Lung microvascular endothelial cell (primary cell): ENCODE measurements around the gene HIPK2. TPM values are rescaled to one million over a fixed set of nuclear protein-coding genes. Genes with fewer than 3 reads are reported as not detected.
A peak's percentile ranks its signal among the peaks of the same experiment; 100 is the strongest.

Experiments
- DNase-seq, 2 donors: peaks; one replicate each; pipeline versions ENCODE4 v3.0.0 to v3.0.0-alpha.2; 2010; ENCODE audit warnings: low read depth in 2 of 2
- total RNA-seq: library from RNA; depleted of rRNA; stranded (reverse); fragments of >200 nt; gene quantifications from 2 replicates; pipeline ENCODE4 v1.2.1, GENCODE V29; 2014

HIPK2 gene
- 7.8 and 10.9 TPM in 2 replicates for total RNA-seq

DNA sequence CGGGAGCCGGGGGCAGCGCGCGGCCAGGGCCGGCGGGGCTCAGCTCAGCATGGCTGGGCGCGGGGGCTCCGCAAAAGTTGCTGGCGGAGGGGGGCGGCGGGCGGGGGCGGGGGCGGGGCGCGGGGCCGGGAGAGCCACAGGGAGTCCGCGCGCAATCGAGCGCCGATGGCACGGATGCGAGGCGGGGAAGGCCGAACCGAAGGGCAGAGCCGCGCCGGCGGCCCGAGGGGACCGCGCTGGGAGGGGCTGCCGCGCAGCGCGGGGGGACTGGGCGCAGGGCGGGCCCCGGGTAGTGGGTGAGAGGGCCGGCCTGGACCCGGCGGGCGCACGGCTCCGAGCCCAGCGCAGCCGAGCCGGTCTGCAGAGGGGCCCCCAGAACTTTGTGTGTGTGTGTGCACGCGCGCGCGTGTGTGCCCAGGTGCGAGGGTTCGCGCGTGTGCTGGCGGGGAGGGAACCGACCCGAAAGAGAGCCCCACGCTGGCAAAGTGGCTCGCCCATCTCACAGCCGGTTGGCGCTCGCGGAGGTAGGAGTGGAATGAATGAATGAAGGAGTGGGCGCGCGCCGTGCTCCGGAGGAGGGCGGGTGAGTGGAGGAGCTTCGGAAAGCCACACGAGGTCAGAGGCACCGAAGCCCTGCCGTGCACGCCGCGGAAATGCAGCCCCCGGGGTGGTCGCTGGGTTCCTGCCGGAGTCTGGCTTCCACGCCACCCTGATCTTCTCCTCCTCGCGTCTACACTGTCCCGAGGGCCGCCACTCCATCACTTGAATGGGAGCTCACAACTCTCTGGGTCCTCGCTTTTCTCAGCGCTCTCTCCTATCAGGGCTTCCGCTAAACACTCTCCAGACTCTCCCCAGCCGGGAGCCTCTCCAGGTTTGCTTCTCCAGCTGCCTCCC is at the start of gene HIPK2:
Gene HIPK2 (minus strand): TSS at position 51 of the 894 bp plus-strand sequence. CDS start 375 bp downstream, outside the sequence.
- peak; percentile 75 to 83 for DNase-seq

GRCh38 chr7:139827042-139827441 is 49.2 kb upstream of the HIPK2 start:
- no peak for DNase-seq

DNA sequence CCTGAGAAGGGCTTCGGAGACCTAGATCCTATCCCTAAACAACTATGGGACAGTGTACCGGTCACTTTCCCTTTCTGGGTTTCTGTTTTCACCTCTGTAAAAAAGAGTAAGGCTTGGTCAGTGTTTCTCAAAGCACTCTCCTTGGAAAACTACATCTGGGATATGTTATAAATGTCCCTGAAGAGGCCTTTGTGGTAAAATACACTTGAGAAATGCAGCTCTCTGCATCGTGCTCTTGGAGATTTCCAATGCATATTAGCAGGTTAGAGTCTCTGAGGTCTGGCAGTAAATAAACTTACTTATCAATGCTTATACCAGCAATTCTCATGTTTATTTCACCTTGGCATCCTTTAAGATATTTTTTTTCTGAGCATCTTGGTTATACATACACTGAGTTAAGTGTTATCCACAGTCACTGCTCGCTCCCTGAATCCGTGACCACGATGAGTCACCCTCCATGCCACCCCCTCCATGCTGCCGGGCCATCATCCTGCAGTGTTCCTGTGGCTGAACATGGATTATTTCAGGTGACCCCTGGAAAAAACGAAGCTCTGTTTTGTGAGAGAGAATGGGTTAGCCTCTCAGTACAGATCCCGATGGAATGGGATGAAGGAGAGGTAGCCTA is 48.0 kb upstream of the HIPK2 start:
- DNase-seq, result peak in 1 of 2 donors; percentile 42

DNA sequence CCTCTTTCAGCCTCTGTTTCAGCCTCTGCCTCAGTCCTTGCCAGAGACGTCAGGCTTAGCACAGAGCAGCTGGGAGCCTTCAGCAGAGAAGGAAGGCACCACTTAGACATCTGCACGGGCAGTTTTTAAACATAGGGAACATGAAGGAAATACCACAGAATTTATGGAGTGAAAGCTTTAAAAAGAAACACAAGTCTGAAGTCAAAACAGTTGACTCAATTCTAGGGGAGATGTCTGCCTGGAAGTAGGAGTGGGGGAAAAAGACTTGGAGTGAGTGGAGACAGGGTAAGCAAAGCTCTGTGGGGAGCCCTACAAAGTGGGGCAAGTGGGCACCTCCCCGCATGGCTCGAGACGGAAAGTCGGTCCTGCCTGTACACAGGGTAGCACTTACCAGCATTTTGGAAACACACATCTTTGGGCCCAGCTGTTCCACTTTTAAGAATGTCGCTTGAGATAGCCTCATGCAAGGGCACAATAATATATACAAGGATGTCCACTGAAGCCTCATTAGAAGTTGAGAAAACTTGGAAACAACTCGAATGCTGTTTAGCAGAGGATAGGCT is 46.2 kb upstream of the HIPK2 start:
- no peak for DNase-seq

DNA sequence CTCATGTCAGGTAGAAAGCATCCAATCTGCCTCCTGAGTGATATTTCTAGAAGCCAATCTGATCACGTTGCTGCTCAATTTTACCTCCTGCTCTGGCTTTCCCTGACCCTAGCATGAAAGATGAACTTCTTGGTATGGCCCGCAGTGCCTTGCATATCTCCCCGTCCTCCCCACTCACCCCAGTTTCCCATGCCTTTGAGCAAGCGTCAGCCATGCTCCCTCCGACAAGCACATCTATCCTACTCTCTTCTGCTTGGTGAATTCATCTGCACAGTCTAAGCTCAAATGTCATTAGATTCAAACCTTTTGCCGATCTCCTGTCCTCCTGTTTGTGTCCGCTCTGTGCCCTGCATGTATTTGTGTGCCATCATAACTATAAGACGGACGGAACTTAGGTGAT is 45.1 kb upstream of the HIPK2 start:
- no peak for DNase-seq

- peak in 1 of 2 donors; percentile 51 for DNase-seq
These were observed 43.7 kb upstream of the HIPK2 start for GRCh38 chr7:139821349-139822105.

DNA sequence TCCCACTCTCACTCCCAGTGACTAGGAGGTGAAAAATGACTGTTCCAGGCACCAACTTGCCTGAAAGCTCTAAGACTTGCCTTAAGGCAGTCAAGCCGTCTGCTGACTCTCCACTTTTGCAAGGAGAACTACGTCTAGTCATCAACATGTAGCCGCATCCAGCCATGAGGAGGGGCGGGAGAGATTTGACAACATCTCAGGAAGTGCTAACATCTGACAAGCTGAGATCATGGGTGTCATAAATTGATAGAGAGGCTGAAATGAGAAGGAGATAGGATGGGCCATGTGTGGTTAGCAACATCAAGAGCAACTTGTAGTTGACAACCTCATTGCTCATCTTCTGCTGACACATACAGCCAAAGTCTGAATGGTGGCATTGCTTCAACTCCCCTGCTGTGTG is 42.3 kb upstream of the HIPK2 start:
- DNase-seq, result no peak

- DNase-seq, result no peak
These were observed 39.5 kb upstream of the HIPK2 start for GRCh38 chr7:139817249-139817648.

DNA sequence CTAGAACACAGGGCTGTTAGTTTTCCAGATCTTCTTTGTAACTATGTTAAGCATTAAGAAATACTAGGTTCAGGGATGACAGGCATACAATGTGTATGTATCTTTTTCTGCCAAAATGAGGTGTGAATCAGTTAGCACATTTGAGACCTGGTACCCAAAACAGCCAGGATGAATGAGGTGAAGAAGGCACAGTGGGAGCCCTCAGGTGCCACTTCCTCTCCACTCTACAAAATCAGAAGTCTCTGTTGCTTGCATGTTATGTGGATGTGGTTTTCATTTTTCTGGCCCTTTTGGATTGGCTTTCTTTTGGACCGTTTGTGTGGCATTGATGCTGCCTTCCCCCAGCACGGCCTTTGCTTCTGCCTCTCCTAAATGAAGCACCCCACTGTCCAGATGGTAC is 35.9 kb upstream of the HIPK2 start:
- DNase-seq, result no peak

DNA sequence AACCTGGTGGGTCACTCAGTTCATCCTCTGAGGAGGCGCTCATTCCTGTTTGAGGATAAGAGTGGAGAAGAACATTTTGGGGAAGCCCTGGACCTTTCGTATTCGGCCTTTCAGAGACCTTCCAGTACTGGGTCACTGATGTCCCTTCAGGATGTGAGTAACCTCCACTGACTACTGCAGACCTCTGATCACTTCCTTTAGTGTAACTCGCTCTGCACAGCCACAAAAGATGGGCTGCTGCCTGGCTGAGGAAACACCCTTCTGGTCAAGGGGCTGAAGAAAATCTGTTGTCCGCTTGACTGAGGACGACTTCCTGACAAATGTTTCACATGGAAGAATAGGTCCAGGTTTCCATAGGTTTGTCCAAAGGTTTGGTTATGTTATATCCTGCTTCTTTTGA is 35.4 kb upstream of the HIPK2 start:
- DNase-seq, result peak in 1 of 2 donors; percentile 62

GRCh38 chr7:139811066-139811465 is 33.3 kb upstream of the HIPK2 start:
- DNase-seq, result peak in 1 of 2 donors; percentile 81

DNA sequence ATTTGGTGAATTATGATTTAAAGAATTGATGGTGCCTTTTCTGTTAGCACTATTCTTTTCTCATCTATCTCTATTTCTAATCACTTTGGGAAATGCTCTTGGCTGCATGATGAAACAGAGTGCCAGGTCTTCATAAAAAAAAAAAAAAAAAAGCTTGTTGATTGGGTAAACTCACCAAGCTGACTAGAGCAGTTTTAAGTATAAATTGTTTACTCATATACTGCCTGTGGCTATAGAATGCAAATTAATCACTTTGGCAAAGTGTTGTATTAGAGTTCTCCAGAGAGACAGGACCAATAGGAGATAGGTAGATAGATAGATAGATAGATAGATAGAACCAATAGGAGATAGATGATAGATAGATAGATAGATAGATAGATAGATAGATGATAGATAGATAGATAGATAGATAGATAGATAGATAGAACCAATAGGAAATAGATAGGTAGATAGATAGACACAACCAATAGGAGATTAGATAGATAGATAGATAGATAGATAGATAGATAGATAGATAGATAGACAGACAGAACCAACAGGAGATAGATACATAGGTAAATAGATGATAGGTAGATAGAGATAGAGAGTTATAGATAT is 31.1 kb upstream of the HIPK2 start:
- DNase-seq, result no peak

GRCh38 chr7:139808427-139808826 is 30.6 kb upstream of the HIPK2 start:
- no peak for DNase-seq

DNA sequence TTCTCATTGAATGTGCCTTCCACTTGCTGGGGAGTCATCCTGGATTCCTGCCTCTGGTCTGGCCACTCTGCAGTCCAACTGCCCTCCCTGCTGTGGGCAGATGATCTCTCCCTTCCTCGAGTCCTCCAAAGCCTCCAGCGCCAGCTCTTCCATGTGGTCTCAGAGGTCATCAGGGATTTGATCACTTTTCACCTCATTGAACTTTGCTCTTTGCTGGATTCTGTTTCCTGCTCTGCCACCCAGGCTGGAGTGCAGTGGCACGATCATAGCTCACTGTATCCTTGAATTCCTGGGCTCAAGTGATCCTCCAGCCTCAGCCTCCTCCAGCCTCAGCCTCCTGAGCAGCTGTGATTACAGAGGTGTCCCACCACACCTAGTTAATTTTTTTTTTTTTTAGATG is 29.2 kb upstream of the HIPK2 start:
- no peak for DNase-seq

- DNase-seq, result no peak
These were observed 26.8 kb upstream of the HIPK2 start for GRCh38 chr7:139804571-139804970.

- DNase-seq, result peak; percentile 41 to 57
These were observed 21.8 kb upstream of the HIPK2 start for GRCh38 chr7:139799586-139799985.

- no peak for DNase-seq
These were observed 21.1 kb upstream of the HIPK2 start for GRCh38 chr7:139798892-139799291.

- no peak for DNase-seq
These were observed 20.4 kb upstream of the HIPK2 start for GRCh38 chr7:139798221-139798620.

DNA sequence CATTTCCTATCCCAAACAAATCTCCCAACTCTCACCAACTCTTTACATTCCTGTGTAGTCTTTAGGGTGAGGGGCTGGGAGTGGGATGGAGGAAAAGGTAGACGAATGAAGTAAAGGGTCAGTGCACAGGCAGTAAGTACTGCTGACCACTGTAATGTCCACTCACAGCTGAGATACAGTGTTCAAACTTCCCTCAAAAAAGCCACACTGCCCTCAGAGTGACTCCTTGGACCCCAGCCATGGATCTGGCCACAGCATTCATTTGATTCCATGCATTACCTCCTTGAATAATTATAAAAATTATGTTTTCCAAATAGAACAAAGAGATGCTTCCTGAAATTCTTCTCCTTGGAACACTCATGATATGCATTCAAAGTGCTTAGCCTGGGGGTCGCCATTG is 19.8 kb upstream of the HIPK2 start:
- no peak for DNase-seq

GRCh38 chr7:139791316-139791715 is 13.5 kb upstream of the HIPK2 start:
- no peak for DNase-seq

GRCh38 chr7:139784648-139785047 is 6.8 kb upstream of the HIPK2 start:
- no peak for DNase-seq
